Anterior cingulate cortex (tissue), 58 donors: Measurements from ENCODE around the gene PPTC7.
"Not testable (repeated sequence)": the region's sequence is repeated elsewhere in the genome, so short reads cannot be mapped to it uniquely, and the experiment has no call there.

Experiments
- DNase-seq, 58 donors: peaks; one replicate each; lab custom pipeline; 2025; lab: John Stamatoyannopoulos, UW

The PPTC7 gene, protein sequence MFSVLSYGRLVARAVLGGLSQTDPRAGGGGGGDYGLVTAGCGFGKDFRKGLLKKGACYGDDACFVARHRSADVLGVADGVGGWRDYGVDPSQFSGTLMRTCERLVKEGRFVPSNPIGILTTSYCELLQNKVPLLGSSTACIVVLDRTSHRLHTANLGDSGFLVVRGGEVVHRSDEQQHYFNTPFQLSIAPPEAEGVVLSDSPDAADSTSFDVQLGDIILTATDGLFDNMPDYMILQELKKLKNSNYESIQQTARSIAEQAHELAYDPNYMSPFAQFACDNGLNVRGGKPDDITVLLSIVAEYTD

GRCh38 chr12:110583137-110584059, at the start of gene PPTC7:
PPTC7 (minus strand) TSS chr12:110583318; CDS start chr12:110583031, 287 bp downstream.
- DNase-seq = peak; percentile 58 to 98 (median 95)

DNA sequence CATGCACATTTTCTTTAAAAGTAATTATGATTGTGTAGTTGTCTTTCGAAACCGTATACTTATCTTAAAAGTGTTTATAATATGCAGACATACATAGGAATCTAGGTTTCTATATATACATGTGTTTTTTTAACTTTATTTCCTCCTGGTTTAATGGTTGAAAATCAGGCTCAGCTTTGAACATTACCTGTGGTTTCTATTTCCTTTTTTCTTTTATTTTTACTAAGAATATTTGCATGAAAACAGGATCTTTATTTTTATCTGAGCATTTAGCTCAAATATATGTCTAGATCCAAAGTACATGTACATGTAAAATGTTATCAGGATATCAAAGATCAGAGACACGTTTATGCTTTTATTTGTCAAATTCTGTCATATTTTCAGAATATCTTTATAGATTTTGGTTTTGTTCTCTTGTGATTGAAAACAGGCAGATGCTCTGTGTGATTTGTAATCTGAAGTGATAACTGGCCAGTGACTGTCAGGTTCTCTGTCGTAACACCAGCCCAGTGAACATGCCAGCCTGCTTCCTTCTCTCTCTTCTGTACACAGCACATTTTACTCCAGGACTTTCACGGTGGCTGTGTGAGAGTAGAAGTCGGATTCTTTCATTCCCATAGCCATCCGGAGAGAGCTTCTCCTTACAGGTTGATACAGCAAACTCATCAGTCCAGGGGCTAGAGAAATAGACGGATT, 44.5 kb upstream of the PPTC7 start:
- DNase-seq = no peak

- no peak for DNase-seq
Measured at GRCh38 chr12:110622582-110622981, 39.5 kb upstream of the PPTC7 start.

DNA sequence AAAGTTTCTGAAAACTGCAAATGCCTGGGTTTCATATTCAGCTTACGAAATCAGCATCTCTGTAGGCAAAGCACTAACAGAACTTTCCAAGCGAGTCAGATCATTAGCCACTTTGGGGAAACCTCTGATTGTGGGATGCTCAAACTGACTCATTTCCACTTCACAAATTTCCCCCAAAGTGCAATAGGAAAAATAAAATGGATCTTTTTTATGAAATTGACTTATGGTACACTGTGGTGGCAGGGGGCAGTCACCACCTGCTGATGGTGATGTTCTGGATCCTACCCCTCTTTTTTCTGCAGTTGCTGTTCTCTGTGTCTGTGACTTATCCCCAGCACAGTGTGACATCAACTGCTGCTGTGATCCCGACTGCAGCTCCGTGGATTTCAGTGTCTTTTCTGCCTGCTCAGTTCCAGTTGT, 36.4 kb upstream of the PPTC7 start:
- DNase-seq = no peak

GRCh38 chr12:110616471-110617115, 33.5 kb upstream of the PPTC7 start:
- no peak for DNase-seq

GRCh38 chr12:110615171-110615570, 32.1 kb upstream of the PPTC7 start:
- no peak for DNase-seq

- peak; percentile 63 to 98 (median 95) for DNase-seq
Measured at GRCh38 chr12:110613771-110614684, 30.9 kb upstream of the PPTC7 start, which contains the start of gene TCTN1. TCTN1 (plus strand) TSS chr12:110614129; CDS start chr12:110614183, 54 bp downstream.

- no peak for DNase-seq
Measured at GRCh38 chr12:110613071-110613770, 30.1 kb upstream of the PPTC7 start.

DNA sequence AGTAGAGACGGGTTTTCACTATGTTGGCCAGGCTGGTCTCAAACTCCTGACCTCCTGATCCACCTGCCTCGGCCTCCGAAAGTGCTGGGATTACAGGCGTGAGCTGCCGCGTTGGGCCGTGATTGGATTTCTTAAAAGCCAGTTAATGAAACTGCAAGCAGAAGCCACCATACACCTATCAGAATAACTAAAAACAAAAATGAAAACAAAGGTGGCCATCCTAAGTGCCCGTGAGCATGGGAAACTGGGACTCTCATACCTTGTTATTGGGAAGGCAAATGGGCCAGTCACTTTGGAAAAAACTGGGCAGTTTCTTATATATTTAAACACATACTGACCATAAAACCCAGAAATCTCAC, 23.1 kb upstream of the PPTC7 start:
- no peak for DNase-seq

DNA sequence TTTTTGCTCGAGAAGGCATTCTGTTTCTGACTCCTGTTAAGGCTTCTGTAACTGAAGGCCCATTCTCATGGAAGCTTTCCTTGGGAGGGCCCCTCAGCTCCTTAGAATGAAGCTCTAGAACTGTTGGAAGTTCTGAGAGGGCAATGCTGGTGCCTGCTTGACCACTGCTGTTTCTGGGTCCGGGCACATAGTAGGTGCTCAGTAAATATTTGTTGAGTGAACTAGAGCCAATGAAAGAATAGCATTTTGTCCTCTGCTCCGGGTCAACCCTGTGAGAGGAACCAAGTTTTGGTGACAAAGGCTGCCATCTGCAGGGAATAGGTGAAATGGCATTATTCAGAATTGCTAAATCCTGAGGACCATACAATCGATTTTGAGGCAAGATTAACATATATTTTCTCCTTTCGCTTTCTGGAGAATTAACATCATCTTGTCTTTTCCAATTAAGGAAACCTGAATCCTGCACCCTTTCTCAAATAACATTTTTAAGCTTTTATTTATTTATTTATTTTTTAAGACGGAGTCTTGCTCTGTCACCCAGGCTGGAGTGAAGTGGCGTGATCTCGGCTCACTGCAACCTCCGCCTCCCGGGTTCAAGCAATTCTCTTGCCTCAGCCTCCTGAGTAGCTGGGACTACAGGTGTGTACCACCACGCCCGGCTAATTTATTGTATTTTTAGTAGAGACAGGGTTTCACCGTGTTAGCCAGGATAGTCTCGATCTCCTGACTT, 19.1 kb upstream of the PPTC7 start:
- DNase-seq = peak in 16 of 58 donors; percentile 2 to 34 (median 9)

DNA sequence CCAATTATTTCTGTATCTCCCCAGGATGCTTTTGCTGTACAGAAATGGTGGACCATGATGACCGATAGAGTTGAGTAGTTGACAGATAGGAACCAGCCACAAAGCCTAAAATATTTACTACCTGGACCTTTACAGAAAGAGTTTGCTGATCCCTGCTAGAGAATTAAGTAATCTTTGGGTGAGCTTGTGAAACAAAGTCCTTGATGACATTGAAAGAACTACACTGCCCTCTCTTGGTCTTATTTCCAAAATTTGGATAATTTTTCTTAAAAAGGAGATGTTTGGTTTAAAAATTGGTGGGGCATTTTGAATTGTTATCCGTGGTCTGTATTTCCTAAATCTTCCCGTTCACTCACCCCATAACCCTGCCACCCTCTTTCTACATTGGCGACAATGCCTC, 17.1 kb upstream of the PPTC7 start:
- DNase-seq = peak in 1 of 58 donors; percentile 26

DNA sequence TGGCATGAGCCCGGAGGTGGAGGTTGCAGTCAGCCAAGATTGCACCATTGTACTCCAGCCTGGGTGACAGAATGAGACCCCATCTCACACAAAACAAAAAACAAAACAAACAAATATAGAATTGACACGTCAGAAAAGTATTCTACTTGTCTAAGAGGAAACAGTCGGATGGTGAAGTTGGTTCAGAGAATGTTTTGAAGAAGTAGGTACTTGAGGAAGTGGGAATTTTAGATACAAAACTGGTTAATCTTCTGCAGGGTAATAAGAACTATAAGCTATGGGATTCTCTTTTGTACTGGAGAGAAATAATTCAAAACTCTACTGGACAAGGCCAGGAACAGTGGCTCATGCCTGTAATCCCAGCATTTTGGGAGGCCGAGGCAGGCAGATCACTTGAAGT, 16.2 kb upstream of the PPTC7 start:
- DNase-seq = no peak

DNA sequence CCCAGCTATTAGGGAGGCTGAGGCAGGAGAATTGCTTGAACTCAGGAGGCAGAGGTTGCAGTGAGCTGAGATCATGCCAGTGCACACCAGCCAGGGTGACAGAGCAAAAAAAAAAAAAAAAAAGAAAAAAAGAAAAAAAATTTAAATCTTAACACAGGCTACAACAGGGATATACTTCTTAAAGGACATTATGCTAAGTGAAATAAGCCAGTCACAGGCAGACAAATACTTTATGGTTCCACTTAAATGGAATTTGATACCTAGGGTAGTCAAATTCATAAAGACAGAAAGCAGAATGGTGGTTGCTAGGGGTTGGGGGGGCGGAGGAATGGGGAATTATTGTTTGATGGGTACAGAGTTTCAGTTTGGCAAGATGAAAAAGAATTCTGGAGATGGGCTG, 14.8 kb upstream of the PPTC7 start:
- no peak for DNase-seq

DNA sequence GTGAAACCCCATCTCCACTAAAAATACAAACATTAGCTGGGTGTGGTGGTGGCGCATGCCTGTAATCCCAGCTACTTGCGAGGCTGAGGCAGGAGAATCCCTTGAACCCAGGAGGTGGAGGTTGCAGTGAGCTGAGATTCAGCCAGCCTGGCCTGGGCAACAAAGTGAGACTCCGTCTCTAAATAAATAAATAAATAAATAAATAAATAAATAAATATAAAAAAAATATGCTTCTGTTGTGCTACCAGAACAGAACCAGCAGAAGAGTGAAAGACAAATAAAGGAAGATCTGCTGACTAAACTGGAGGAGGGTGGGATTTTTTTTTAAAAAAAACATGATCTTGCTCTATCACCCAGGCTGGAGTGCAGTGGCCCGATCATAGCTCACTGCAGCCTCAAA, 9.8 kb upstream of the PPTC7 start:
- DNase-seq = not testable (repeated sequence)

DNA sequence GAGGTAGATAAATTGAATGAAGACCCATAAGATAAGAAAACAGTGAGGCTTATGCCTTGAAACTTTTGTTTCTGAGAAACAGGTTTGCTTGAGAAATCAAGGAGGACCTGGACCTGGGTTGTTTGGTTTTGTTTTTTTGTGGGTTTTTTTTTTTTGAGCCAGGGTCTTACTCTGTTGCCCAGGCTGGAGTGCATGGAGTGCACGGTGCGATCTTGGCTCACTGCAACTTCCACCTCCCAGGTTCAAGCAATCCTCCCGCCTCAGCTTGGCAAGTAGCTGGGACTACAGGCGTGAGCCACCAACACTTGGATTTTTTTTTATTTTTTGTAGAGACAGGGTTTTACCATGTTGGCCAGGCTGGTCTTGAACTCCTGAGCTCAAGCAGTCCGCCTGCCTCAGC, 9.0 kb upstream of the PPTC7 start:
- DNase-seq = no peak

DNA sequence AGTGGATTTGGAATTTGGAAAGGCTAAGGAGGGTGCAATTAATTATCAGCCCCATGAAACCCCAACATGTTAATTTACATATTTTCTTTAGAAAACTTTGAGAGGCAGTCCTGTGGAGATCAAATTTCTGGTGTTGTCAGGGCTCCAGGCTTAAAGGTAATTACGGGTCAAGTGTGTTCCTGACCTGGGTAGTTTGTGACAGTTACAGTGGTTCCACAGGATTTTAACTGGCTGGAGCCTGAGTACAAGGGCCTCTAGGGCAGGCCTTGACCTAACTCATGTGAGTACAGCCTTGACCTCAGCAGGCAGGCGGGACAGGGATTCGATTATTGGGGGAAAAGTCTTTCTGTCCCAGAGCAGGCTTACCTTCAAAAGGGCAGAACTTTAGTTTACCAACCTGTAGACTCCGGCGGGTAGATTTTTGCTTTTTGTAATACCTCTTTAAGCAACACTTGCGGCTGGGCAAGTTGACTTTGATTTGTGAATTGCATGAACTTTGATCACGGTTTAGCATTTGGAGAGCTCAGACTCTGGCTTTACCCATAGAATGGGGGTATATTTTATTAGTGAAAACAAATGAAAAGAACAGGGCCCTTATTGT, 8.4 kb upstream of the PPTC7 start:
- no peak for DNase-seq

- peak in 1 of 58 donors; percentile 50 for DNase-seq
Measured at GRCh38 chr12:110590806-110591326, 7.7 kb upstream of the PPTC7 start.
